Smooth muscle cell of the brain vasculature (primary cell): Measurements from ENCODE around the gene MCM3AP.

ENCODE experiments used
- DNase-seq: peaks from one replicate; pipeline ENCODE4 v3.0.0-alpha.2; 2012; ENCODE audit warnings: low read depth, low spot score

MCM3AP gene

DNA sequence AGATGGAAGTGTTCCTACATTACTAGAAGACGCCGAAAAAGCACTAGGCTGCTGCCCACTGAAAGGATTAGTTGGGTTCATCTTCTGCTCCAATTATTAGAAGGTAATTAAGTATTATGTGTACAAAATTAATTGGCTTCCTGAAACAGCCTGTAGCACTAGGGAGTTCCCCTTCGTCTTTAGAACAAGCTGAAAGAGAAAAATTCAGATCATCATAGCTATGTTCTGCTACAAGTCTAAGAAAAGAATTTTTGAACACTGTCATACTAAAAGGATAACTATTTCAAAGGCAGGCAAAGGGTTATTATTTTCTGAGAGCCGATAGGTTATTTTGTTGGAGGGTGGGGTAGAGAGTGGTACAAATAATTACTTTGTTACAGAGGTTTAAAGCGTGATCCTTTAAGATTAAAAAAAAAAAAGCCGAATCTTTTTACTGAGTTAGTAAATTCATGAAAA, at the start of gene MCM3AP:
Gene MCM3AP (minus strand): TSS at position 406 of the 456 bp plus-strand sequence. CDS start 325 bp downstream, at position 81.
- no peak for DNase-seq

GRCh38 chr21:46334351-46335140, 49.1 kb upstream of the MCM3AP start:
- DNase-seq: no peak

- DNase-seq: no peak
Observed at GRCh38 chr21:46329796-46330195, 44.4 kb upstream of the MCM3AP start.

DNA sequence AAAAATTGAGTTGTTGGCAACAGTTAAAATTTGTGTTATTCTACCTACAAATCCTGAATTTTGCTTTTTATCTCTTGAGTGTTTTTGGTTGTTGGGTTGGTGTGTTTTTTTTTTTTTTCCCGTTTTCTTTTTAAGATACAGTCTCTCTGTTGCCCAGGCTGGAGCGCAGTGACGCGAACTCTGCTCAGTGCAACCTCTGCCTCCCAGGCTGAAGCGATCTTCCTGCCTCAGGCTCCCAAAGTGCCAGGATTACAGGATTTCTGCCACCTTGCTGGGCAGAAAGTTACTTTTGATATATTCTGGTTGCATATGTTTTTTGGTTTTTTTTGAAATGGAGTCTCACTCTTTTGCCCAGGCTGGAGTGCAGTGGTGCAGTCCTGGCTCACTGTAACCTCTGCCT, 42.7 kb upstream of the MCM3AP start:
- no peak for DNase-seq

- no peak for DNase-seq
Observed at GRCh38 chr21:46327711-46328110, 42.3 kb upstream of the MCM3AP start.

DNA sequence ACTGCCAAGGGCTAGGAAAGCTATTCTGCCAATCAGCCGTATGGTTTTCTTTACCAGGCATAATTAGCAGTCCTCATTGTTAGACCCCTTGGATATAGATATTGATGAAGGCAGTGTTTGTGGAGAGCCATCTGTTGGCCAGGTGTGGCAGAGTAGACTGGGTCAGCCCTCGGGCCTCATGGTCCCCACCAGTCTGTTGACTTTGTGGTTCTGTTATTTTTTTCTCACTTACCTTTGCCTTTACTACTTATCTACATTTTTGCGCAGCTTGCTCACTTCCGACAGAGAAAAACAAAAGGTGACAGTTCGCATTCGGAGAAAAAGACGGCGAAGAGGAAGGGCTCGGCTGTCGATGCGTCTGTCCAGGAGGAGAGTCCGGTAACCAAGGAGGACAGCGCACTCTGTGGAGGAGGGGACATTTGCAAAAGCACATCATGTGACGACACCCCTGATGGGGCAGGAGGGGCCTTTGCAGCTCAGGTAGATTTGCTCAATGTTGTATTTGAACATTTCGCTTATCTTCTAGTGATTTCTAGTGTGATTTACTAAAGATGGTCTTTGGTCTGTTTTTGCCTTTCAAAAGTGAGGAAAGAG, 40.8 kb upstream of the MCM3AP start:
- no peak for DNase-seq

- no peak for DNase-seq
Observed at GRCh38 chr21:46325073-46325912, 39.9 kb upstream of the MCM3AP start.

DNA sequence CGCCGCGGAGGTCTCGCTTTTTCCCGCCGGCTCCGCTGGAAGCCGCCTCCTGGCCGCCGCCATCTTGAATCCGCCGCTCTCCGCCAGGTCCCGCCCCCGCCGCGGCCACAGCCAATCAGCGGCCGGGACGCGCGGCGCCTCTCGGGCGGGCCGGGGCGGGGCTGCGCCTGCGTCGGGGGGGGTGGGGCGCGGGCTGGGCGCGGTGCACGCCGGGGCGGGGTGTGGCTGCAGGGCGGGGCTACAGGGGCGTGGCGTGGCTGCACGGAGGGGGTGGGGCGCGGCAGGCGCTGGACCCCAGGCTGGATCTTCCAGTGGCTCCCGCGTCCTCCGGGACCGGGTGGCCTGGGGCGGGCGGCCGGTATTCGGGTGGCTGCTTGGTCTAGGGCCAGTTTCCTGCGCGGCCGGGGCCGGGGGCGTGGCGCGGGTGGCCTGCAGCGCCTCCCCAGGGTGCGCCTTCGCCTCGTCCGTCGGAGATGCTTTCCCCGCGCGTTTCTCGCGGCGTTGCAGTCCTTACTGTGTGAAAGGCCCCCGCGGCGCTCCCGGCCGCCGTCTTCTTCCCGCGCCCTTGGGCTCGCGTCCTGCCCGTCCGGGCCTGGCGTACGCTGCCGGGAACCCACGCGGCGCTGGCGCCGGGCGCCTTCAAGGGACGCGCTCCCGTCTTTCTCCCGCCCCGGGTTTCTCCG, 39.1 kb upstream of the MCM3AP start:
- peak; percentile 54 for DNase-seq

DNA sequence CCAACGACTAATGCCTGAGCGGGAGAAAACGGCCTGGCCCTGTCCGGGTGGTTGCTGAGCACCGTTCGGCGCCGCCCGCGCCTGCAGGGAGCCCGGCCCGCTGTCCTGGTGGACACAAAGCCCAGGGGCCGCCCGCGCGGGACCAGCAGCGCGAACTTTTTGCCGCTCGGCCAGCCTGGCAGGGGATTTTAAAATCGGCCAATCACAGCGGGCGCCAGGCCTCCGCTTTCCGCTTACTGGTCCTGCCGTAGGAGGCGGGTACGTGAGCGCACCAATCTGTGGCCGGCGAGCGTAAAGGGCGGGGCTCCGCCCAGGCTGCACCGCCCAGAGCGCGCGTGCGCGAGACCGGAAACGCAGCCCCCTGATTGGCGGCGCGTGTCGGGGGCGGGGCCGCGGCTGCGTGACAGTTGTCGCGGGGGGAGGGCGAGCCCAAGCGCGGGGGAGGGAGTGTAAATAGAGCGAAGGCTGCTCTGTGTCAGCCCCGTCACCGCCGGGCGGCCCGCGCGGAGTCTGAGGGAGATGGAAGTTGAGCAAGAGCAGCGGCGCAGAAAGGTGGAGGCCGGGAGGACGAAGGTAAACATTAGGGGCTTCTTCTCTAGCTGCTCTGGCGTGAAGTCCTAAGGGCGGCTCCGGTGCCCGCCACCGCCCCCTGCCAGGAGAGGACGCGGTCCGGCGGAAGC, 38.4 kb upstream of the MCM3AP start, which contains the start of the genes C21orf58 and PCNT:
Gene C21orf58 (minus strand): TSS at position 161 of the 680 bp plus-strand sequence. CDS start 1,132 bp downstream, outside the sequence.
Gene PCNT (plus strand): TSS at position 447 of the 680 bp plus-strand sequence. CDS start 73 bp downstream, at position 520.
- DNase-seq: peak; percentile 95

DNA sequence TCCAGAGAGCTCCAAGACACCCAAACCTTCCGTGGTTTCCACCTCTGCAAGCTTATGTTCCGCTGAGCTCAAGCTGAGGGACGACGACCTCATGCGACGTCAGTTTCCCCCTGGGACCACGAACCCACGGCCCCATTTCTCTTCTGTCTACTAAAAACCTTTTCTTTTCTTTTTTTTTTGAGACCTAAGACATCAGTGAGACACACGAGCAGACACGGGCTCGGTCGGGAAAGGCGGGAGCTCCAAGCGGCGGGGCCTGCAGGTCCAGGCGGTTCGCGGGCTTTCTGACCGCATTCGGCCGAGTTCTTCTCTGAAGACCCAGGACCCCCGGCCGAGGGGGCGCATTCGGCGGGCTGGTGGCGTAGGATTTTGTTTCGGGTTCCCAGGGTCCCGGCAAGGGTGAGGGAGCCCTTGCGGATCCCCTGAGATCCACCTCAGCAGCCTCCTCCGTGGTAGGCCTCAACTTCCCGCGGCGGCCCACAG, 37.9 kb upstream of the MCM3AP start:
- DNase-seq: no peak

GRCh38 chr21:46322351-46323226, 37.2 kb upstream of the MCM3AP start:
- DNase-seq: no peak

DNA sequence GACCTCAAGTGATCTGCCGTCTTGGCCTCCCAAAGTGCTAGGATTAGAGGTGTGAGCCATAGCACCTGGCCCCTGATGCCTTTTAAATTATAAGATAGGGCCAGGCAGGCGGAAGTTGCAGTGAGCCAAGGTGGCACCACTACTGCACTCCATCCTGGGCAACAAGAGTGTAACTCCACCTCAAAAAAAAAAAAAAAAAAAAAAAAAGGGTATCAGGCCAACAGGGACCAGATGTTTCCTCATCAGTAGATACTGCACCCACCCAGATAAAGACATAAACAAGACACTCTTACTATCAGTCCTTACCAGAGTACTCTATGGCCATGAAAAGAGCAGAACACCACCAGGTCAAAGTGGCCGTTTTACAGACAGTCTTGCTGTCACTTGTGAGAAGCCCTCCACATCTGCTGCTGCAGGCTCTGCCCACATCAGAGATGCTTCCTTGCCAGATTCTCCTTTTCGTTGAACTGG, 35.0 kb upstream of the MCM3AP start:
- no peak for DNase-seq

- no peak for DNase-seq
Observed at GRCh38 chr21:46319186-46319585, 33.8 kb upstream of the MCM3AP start.

DNA sequence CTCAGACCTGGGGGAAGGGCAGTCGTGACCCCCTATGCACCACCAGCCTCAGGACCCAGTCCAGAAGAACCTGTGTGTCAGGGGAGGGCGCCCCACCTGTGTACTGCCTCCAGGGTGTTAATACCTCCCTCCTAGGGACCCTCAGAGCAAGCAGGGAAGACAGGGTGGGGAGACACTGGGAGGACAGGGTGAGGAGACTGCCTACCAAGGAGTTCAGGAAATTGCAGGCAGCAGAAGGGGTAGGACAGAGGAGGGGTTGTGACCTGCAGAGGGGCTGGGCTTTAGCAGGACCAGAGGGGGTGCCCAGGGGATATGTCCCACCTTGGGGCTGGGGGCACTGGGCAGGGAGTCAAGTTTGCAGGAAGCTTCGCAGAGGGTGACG, 33.0 kb upstream of the MCM3AP start:
- no peak for DNase-seq

- DNase-seq: no peak
Observed at GRCh38 chr21:46317710-46318463, 32.5 kb upstream of the MCM3AP start.

- DNase-seq: no peak
Observed at GRCh38 chr21:46316708-46317324, 31.4 kb upstream of the MCM3AP start.

GRCh38 chr21:46314441-46315020, 29.1 kb upstream of the MCM3AP start:
- no peak for DNase-seq

DNA sequence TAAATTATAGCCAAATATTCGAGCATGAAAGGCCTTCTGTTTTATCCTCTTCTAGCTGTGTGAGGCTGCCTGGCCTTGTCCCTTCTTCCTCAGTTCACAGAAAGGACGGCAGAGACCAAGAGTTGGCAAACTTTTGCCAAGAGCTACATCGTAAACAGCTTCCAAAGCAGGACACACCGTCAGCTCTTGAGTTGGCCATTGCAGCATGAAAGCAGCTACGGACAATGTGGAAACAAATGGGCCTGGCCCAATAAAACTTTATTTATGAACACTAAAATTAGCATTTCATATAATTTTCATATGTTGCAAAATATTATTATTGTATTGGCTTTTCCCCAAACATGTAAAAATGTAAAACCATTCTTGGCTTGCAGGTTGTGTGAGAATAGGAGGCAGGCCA, 27.5 kb upstream of the MCM3AP start:
- no peak for DNase-seq
